ENCODE data around the gene SPG11.
"Not testable (repeated sequence)": the region's sequence is repeated elsewhere in the genome, so short reads cannot be mapped to it uniquely, and the experiment has no call there.

SPG11 gene

GRCh38 chr15:44694416-44694815, 31.0 kb upstream of the SPG11 start:
- TF ChIP-seq CTCF (IDR thresholded peaks at IDR 0.05; ENCODE audit: low read length): no peak
- TF ChIP-seq EZH2phosphoT487 (IDR thresholded peaks at IDR 0.05; ENCODE audit: low read length): no peak
- TF ChIP-seq EZH2 (optimal IDR thresholded peaks at IDR 0.05; ENCODE audit: low read depth, low read length): no peak
- DNase-seq: no peak

GRCh38 chr15:44692659-44693058, 29.2 kb upstream of the SPG11 start:
- no peak for DNase-seq
- no peak overlapping the region for H3K27ac ChIP-seq (ENCODE audit: low read length)
- H4K20me1 ChIP-seq (ENCODE audit: insufficient read depth, low read length): no peaks in the 10 kb centered on the region
- no peaks in the 10 kb centered on the region for H3K4me1 ChIP-seq (ENCODE audit: low read length)
- no peaks in the 10 kb centered on the region for H3K9me3 ChIP-seq (replicated peaks; ENCODE audit: insufficient read depth, low read length)
- H3K9me2 ChIP-seq (replicated peaks; ENCODE audit: insufficient read depth, low read length): no peaks in the 10 kb centered on the region
- H3K4me3 ChIP-seq (ENCODE audit: low read length): no peak overlapping the region
- H3F3A ChIP-seq (ENCODE audit: insufficient read depth, low read length): no peaks in the 10 kb centered on the region
- H2AFZ ChIP-seq (ENCODE audit: low read length): no peak overlapping the region
- no peaks in the 10 kb centered on the region for H3K79me2 ChIP-seq (ENCODE audit: low read length)
- H3K4me2 ChIP-seq (ENCODE audit: low read depth, low read length): no peak overlapping the region
- TF ChIP-seq EZH2 (optimal IDR thresholded peaks at IDR 0.05; ENCODE audit: low read depth, low read length) (no peak), EZH2phosphoT487 (IDR thresholded peaks at IDR 0.05; ENCODE audit: low read length) (no peak), CTCF (IDR thresholded peaks at IDR 0.05; ENCODE audit: low read length) (no peak)
- H3K27me3 ChIP-seq (replicated peaks; ENCODE audit: insufficient read depth, low read length): no peaks in the 10 kb centered on the region
- no peak overlapping the region for H3K9ac ChIP-seq (ENCODE audit: low read length)
- no peaks in the 10 kb centered on the region for H3K36me3 ChIP-seq (replicated peaks; ENCODE audit: insufficient read depth, low read length)

More at GRCh38 chr15:44694416-44694815, 31.0 kb upstream of the SPG11 start:
- no peaks in the 10 kb centered on the region for H3K79me2 ChIP-seq (ENCODE audit: low read length)
- no peaks in the 10 kb centered on the region for H3K36me3 ChIP-seq (replicated peaks; ENCODE audit: insufficient read depth, low read length)
- H3K4me3 ChIP-seq (ENCODE audit: low read length): no peak overlapping the region
- no peak overlapping the region for H3K9ac ChIP-seq (ENCODE audit: low read length)
- no peak overlapping the region for H3K27ac ChIP-seq (ENCODE audit: low read length)
- H2AFZ ChIP-seq (ENCODE audit: low read length): no peak overlapping the region
- no peaks in the 10 kb centered on the region for H3F3A ChIP-seq (ENCODE audit: insufficient read depth, low read length)
- no peaks in the 10 kb centered on the region for H4K20me1 ChIP-seq (ENCODE audit: insufficient read depth, low read length)
- H3K4me2 ChIP-seq (ENCODE audit: low read depth, low read length): no peak overlapping the region
- no peaks in the 10 kb centered on the region for H3K27me3 ChIP-seq (replicated peaks; ENCODE audit: insufficient read depth, low read length)
- no peaks in the 10 kb centered on the region for H3K9me2 ChIP-seq (replicated peaks; ENCODE audit: insufficient read depth, low read length)
- H3K9me3 ChIP-seq (replicated peaks; ENCODE audit: insufficient read depth, low read length): no peaks in the 10 kb centered on the region
- no peaks in the 10 kb centered on the region for H3K4me1 ChIP-seq (ENCODE audit: low read length)

- H3K4me3 ChIP-seq (ENCODE audit: low read length); H2AFZ ChIP-seq (ENCODE audit: low read length); H3K4me2 ChIP-seq (ENCODE audit: low read depth, low read length); H3K9ac ChIP-seq (ENCODE audit: low read length); H3K9me3 ChIP-seq (replicated peaks; ENCODE audit: insufficient read depth, low read length); H3F3A ChIP-seq (ENCODE audit: insufficient read depth, low read length); H3K36me3 ChIP-seq (replicated peaks; ENCODE audit: insufficient read depth, low read length); H3K9me2 ChIP-seq (replicated peaks; ENCODE audit: insufficient read depth, low read length); H3K27ac ChIP-seq (ENCODE audit: low read length); H3K79me2 ChIP-seq (ENCODE audit: low read length); H3K4me1 ChIP-seq (ENCODE audit: low read length); DNase-seq; H3K27me3 ChIP-seq (replicated peaks; ENCODE audit: insufficient read depth, low read length); H4K20me1 ChIP-seq (ENCODE audit: insufficient read depth, low read length): not testable (repeated sequence)
Measured at GRCh38 chr15:44690245-44690644, 26.8 kb upstream of the SPG11 start.

DNA sequence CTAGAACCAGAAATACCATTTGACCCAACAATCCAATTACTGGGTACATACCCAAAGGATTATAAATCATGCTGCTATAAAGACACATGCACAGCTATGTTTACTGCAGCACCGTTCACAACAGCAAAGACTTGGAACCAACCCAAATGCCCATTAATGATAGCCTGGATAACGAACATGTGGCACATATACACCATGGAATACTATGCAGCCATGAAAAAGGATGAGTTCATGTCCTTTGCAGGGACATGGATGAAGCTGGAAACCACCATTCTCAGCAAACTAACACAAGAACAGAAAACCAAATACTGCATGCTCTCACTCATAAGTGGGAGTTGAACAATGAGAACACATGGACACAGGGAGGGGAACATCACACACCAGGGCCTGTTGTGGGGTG, 25.9 kb upstream of the SPG11 start:
- not testable (repeated sequence) for H4K20me1 ChIP-seq (ENCODE audit: insufficient read depth, low read length); H3K4me2 ChIP-seq (ENCODE audit: low read depth, low read length); H3K9me2 ChIP-seq (replicated peaks; ENCODE audit: insufficient read depth, low read length); H2AFZ ChIP-seq (ENCODE audit: low read length); H3K27ac ChIP-seq (ENCODE audit: low read length); H3K9me3 ChIP-seq (replicated peaks; ENCODE audit: insufficient read depth, low read length); H3K9ac ChIP-seq (ENCODE audit: low read length); H3K27me3 ChIP-seq (replicated peaks; ENCODE audit: insufficient read depth, low read length); H3F3A ChIP-seq (ENCODE audit: insufficient read depth, low read length); H3K36me3 ChIP-seq (replicated peaks; ENCODE audit: insufficient read depth, low read length); H3K4me1 ChIP-seq (ENCODE audit: low read length); DNase-seq; H3K4me3 ChIP-seq (ENCODE audit: low read length); H3K79me2 ChIP-seq (ENCODE audit: low read length)

- peak overlapping the region; percentile 44 for H3K9ac ChIP-seq (ENCODE audit: low read length)
- peaks cover 22% of the 10 kb centered on the region for H3K4me1 ChIP-seq (ENCODE audit: low read length)
- H3K9me2 ChIP-seq (replicated peaks; ENCODE audit: insufficient read depth, low read length); H3K36me3 ChIP-seq (replicated peaks; ENCODE audit: insufficient read depth, low read length); H3K27me3 ChIP-seq (replicated peaks; ENCODE audit: insufficient read depth, low read length); H3K9me3 ChIP-seq (replicated peaks; ENCODE audit: insufficient read depth, low read length); H4K20me1 ChIP-seq (ENCODE audit: insufficient read depth, low read length); H3F3A ChIP-seq (ENCODE audit: insufficient read depth, low read length); H3K79me2 ChIP-seq (ENCODE audit: low read length); H3K4me3 ChIP-seq (ENCODE audit: low read length): not testable (repeated sequence)
- peak overlapping the region; percentile 66 for H2AFZ ChIP-seq (ENCODE audit: low read length)
- peak overlapping the region; percentile 76 for H3K4me2 ChIP-seq (ENCODE audit: low read depth, low read length)
- peak overlapping the region; percentile 76; the same call in 1 of the 2 replicates for H3K27ac ChIP-seq (ENCODE audit: low read length)
- peak; percentile 92 for DNase-seq
Measured at GRCh38 chr15:44682809-44683682, 19.6 kb upstream of the SPG11 start.

Data from MM.1S (cell line).